SK-N-SH (cell line): Measurements from ENCODE around the gene WDR90. TPM values are rescaled to one million over a fixed set of nuclear protein-coding genes. Genes with fewer than 3 reads are reported as not detected.

Experiments
- CTCF ChIA-PET: fragments of 300-600, 350-600 bp; formaldehyde crosslinking; extraction: SDS; loops from one replicate; lab custom pipeline; 2021; lab: Yijun Ruan, JAX
- POLR2A ChIA-PET: fragments of 350-600 bp; sonication (Branson Sonifier 250); formaldehyde crosslinking; extraction: SDS; loops from one replicate; lab custom pipeline; 2020; ENCODE audit warnings: antibody characterized with exemption, inconsistent platforms; lab: Yijun Ruan, JAX
- DNase-seq: peaks from one replicate; pipeline ENCODE4 v3.0.0; 2012
- H2AFZ ChIP-seq: fragments of 200-600 bp; sonication (generic); 2 replicates; pipeline ENCODE4 v1.8.1; 2016; ENCODE audit warnings: antibody characterized with exemption, mild to moderate bottlenecking, low read depth
- H3F3A ChIP-seq: fragments of 200-600 bp; sonication (generic); replicated peaks from 2 replicates; pipeline ENCODE3; 2016; ENCODE audit warnings: antibody characterized with exemption, mild to moderate bottlenecking; ENCODE audit not compliant: insufficient read depth
- H3K27ac ChIP-seq, 2 experiments: fragments of 200-500 bp in 1 of 2; fragments of 200-600 bp in 1 of 2; sonication (Bioruptor generic) in 1 of 2; sonication (generic), shearing (Covaris generic) in 1 of 2; 2 replicates each; pipeline versions ENCODE4 v1.5.1 to v1.6.1; 2014 to 2016; ENCODE audit warnings: low read depth in 2 of 2, inconsistent platforms in 1 of 2, low read length in 1 of 2, mild to moderate bottlenecking in 1 of 2, mixed read lengths in 1 of 2
- H3K27me3 ChIP-seq: fragments of 200-600 bp; sonication (generic), shearing (Covaris generic); 2 replicates; pipeline ENCODE4 v1.6.1; 2016; ENCODE audit warnings: mixed run types; ENCODE audit not compliant: insufficient read depth
- H3K36me3 ChIP-seq, 2 experiments: fragments of 200-500 bp in 1 of 2; fragments of 200-600 bp in 1 of 2; sonication (Bioruptor generic) in 1 of 2; sonication (generic) in 1 of 2; replicated peaks in 1 of 2; 2 replicates each; pipeline versions ENCODE3 to v1.5.1; 2014 to 2016; ENCODE audit warnings: low read length in 1 of 2, mild to moderate bottlenecking in 1 of 2; ENCODE audit not compliant: insufficient read depth in 2 of 2, control insufficient read depth in 1 of 2
- H3K4me1 ChIP-seq, 2 experiments: fragments of 200-500 bp in 1 of 2; fragments of 200-600 bp in 1 of 2; sonication (Bioruptor generic) in 1 of 2; sonication (generic), shearing (Covaris generic) in 1 of 2; 2 replicates each; pipeline versions ENCODE4 v1.5.1 to v1.6.1; 2014 to 2016; ENCODE audit warnings: low read depth in 1 of 2, low read length in 1 of 2, mixed run types in 1 of 2; ENCODE audit not compliant: insufficient read depth in 2 of 2, control insufficient read depth in 1 of 2
- H3K4me2 ChIP-seq: fragments of 200-600 bp; sonication (generic), shearing (Covaris generic); 2 replicates; pipeline ENCODE4 v1.6.1; 2017; ENCODE audit warnings: mixed run types
- H3K4me3 ChIP-seq, 2 experiments: fragments of 200-500 bp in 1 of 2; fragments of 200-600 bp in 1 of 2; sonication (Bioruptor generic) in 1 of 2; sonication (generic), shearing (Covaris generic) in 1 of 2; 2 replicates each; pipeline versions ENCODE4 v1.5.1 to v1.8.1; 2014 to 2016; ENCODE audit warnings: low read depth in 2 of 2, inconsistent platforms in 1 of 2, low read length in 1 of 2, mild to moderate bottlenecking in 1 of 2, mixed read lengths in 1 of 2, moderate library complexity in 1 of 2
- H3K79me2 ChIP-seq: fragments of 200-600 bp; sonication (generic); 2 replicates; pipeline ENCODE4 v1.8.1; 2017; ENCODE audit warnings: mild to moderate bottlenecking; ENCODE audit not compliant: insufficient read depth
- H3K9ac ChIP-seq: fragments of 200-600 bp; sonication (generic); 2 replicates; pipeline ENCODE4 v1.6.1; 2017; ENCODE audit warnings: mixed run types
- H3K9me2 ChIP-seq: fragments of 200-600 bp; sonication (generic); 2 replicates; pipeline ENCODE4 v1.6.1; 2017; ENCODE audit warnings: mixed run types
- H3K9me3 ChIP-seq: fragments of 200-600 bp; sonication (generic); 2 replicates; pipeline ENCODE4 v1.6.1; 2017; ENCODE audit warnings: mixed run types, mild to moderate bottlenecking, moderate library complexity
- H4K20me1 ChIP-seq: fragments of 200-600 bp; sonication (generic); 2 replicates; pipeline ENCODE4 v1.6.1; 2017; ENCODE audit warnings: mild to moderate bottlenecking, mixed run types; ENCODE audit not compliant: insufficient read depth
- CTCF ChIP-seq: fragments of 200-600 bp; sonication (generic); IDR thresholded peaks from 2 replicates; pipeline ENCODE4 v1.6.1; 2017; ENCODE audit warnings: antibody characterized with exemption, mild to moderate bottlenecking, moderate library complexity
- ELF1 ChIP-seq: IDR thresholded peaks from 2 replicates; pipeline ENCODE4 v1.4.0; 2012
- EZH2phosphoT487 ChIP-seq: fragments of 200-600 bp; sonication (generic); IDR thresholded peaks from 2 replicates; pipeline ENCODE4 v1.6.1; 2017; ENCODE audit warnings: low read depth, mixed run types, mild to moderate bottlenecking, antibody characterized with exemption, moderate library complexity, borderline replicate concordance
- FOXM1 ChIP-seq: IDR thresholded peaks from 2 replicates; pipeline ENCODE4 v1.4.0; 2012; ENCODE audit warnings: low read depth, mild to moderate bottlenecking
- JUND ChIP-seq: IDR thresholded peaks from 2 replicates; pipeline ENCODE4 v1.4.0; 2012
- MAX ChIP-seq: IDR thresholded peaks from 2 replicates; pipeline ENCODE4 v1.4.0; 2012; ENCODE audit warnings: low read depth
- MXI1 ChIP-seq: IDR thresholded peaks from 2 replicates; pipeline ENCODE4 v1.6.1; 2012; ENCODE audit warnings: mild to moderate bottlenecking, low read depth, low read length, improper control_type of control experiment
- RAD21 ChIP-seq: IDR thresholded peaks from 2 replicates; pipeline ENCODE4 v1.6.1; 2012; ENCODE audit warnings: mild to moderate bottlenecking, low read length
- REST ChIP-seq: IDR thresholded peaks from 2 replicates; pipeline ENCODE4 v1.6.1; 2012; ENCODE audit warnings: mild to moderate bottlenecking, low read depth, low read length, moderate library complexity
- SIN3A ChIP-seq: IDR thresholded peaks from 2 replicates; pipeline ENCODE4 v1.6.1; 2012; ENCODE audit warnings: low read depth, mild to moderate bottlenecking, low read length, moderate library complexity, borderline replicate concordance
- TCF12 ChIP-seq: IDR thresholded peaks from 2 replicates; pipeline ENCODE4 v1.4.0; 2012
- YY1 ChIP-seq: IDR thresholded peaks from 2 replicates; pipeline ENCODE4 v1.4.0; 2012; ENCODE audit warnings: low read depth, mild to moderate bottlenecking
- WGBS: methylation state at CpG from one replicate; pipeline ENCODE4 v1.1.6; 2017; ENCODE audit warnings: low lambda C conversion rate; 5-methylcytosine and 5-hydroxymethylcytosine counted together
- polyA plus RNA-seq, 3 experiments: library from polyadenylated mRNA; depleted of rRNA; stranded (reverse); fragments of >200 nt; gene quantifications; 2 replicates each; pipeline ENCODE4 v1.2.3, GENCODE V29; 2012

Gene WDR90
- polyA plus RNA-seq, 1 of the 3 experiments (the other 2 are of a cell fraction): 32.0 TPM

- DNase-seq: no peak
- TF ChIP-seq CTCF (no peak), FOXM1 (no peak), EZH2phosphoT487 (no peak), RAD21 (no peak), REST (no peak), MAX (no peak), ELF1 (no peak), YY1 (no peak), SIN3A (no peak), TCF12 (no peak), MXI1 (no peak), JUND (no peak)
- TF ChIP-seq, all 33 proteins: peak for 0
- H3K36me3 ChIP-seq: no peaks in the 10 kb centered on the region
- peaks cover 0 to 11% of the 10 kb centered on the region in 2 experiments; a peak in 1 of 4 replicates for H3K4me1 ChIP-seq
- H2AFZ ChIP-seq: no peak overlapping the region
- H3F3A ChIP-seq: peaks cover 4% of the 10 kb centered on the region
- H3K79me2 ChIP-seq: peaks cover 9% of the 10 kb centered on the region; the same call in 1 of the 2 replicates
- no peaks in the 10 kb centered on the region for H3K9me3 ChIP-seq
- ChIA-PET POLR2A (interaction anchor here (0.6 kb wide), 1 partner anchor 87 kb away, joined by 4 read pairs; no protein-coding TSS in a partner anchor), CTCF (interaction anchor here (1.1 kb wide), 1 partner anchor 29 kb away, joined by 3 read pairs; no protein-coding TSS in a partner anchor)
- peaks cover 10% of the 10 kb centered on the region; the same call in 1 of the 2 replicates for H4K20me1 ChIP-seq
- H3K27ac ChIP-seq: no peak overlapping the region
- no peaks in the 10 kb centered on the region for H3K9me2 ChIP-seq
- no peaks in the 10 kb centered on the region for H3K27me3 ChIP-seq
- H3K4me2 ChIP-seq: no peak overlapping the region
- H3K9ac ChIP-seq: no peak overlapping the region
- no peak overlapping the region for H3K4me3 ChIP-seq
- 95% methylated on average over 14 of the region's 20 CpGs for WGBS
These were observed 29.6 kb upstream of the WDR90 start for GRCh38 chr16:619476-620100.
